Measurements from ENCODE around the gene RNF144A. TPM values are rescaled to one million over a fixed set of nuclear protein-coding genes. Genes with fewer than 3 reads are reported as not detected.
A peak's percentile ranks its signal among the peaks of the same experiment; 100 is the strongest.

Gene RNF144A
- total and polyA plus RNA-seq, 2 experiments from 2014 or later = 5.4 to 10.1 TPM

- Histone ChIP-seq H3K27ac (no peak overlapping the region), H4K20me1 (ENCODE audit: insufficient read depth, poor library complexity, severe bottlenecking) (no peaks in the 10 kb centered on the region), H3K9me3 (ENCODE audit: low read depth) (no peaks in the 10 kb centered on the region), H3K4me1 (ENCODE audit: insufficient read depth) (peaks cover 16% of the 10 kb centered on the region), H2AFZ (no peak overlapping the region), H3K4me2 (no peak overlapping the region), H3K79me2 (no peaks in the 10 kb centered on the region), H3K4me3 (no peak overlapping the region), H3K27me3 (no peaks in the 10 kb centered on the region), H3K36me3 (replicated peaks; ENCODE audit: insufficient read depth, low read depth) (no peaks in the 10 kb centered on the region), H3K9me2 (replicated peaks; ENCODE audit: insufficient read depth) (no peaks in the 10 kb centered on the region)
- DNase-seq (ENCODE audit: low spot score) = no peak
- 81% methylated on average over 24 of the region's 24 CpGs for WGBS (ENCODE audit: low lambda C conversion rate, missing lambda C conversion rate)
- TF ChIP-seq CTCF (IDR thresholded peaks at IDR 0.05; ENCODE audit: poor library complexity) = peak; percentile 15
- no peak for TF ChIP-seq EZH2phosphoT487 (IDR thresholded peaks at IDR 0.05; ENCODE audit: low read depth, severe bottlenecking, unreplicated experiment)
Measured at GRCh38 chr2:7007846-7008741, 90.9 kb downstream of the RNF144A start.

GRCh38 chr2:7009207-7009911 is 92.1 kb downstream of the RNF144A start:
- Histone ChIP-seq H3K79me2 (no peaks in the 10 kb centered on the region), H3K4me3 (no peak overlapping the region), H3K9me3 (ENCODE audit: low read depth) (no peaks in the 10 kb centered on the region), H4K20me1 (ENCODE audit: insufficient read depth, poor library complexity, severe bottlenecking) (no peaks in the 10 kb centered on the region), H3K36me3 (replicated peaks; ENCODE audit: insufficient read depth, low read depth) (no peaks in the 10 kb centered on the region), H3K9me2 (replicated peaks; ENCODE audit: insufficient read depth) (no peaks in the 10 kb centered on the region), H3K27ac (peak overlapping the region; percentile 81), H3K27me3 (no peaks in the 10 kb centered on the region), H2AFZ (no peak overlapping the region), H3K4me2 (no peak overlapping the region), H3K4me1 (ENCODE audit: insufficient read depth) (peaks cover 16% of the 10 kb centered on the region)
- no peak for DNase-seq (ENCODE audit: low spot score)
- WGBS (ENCODE audit: low lambda C conversion rate, missing lambda C conversion rate) = 92% methylated on average over 11 of the region's 11 CpGs
- no peak for TF ChIP-seq EZH2 (IDR thresholded peaks at IDR 0.05; ENCODE audit: borderline replicate concordance)
- TF ChIP-seq EZH2phosphoT487 (IDR thresholded peaks at IDR 0.05; ENCODE audit: low read depth, severe bottlenecking, unreplicated experiment) = no peak
- TF ChIP-seq CTCF (IDR thresholded peaks at IDR 0.05; ENCODE audit: poor library complexity) = no peak

GRCh38 chr2:7010391-7011054 is 93.3 kb downstream of the RNF144A start:
- no peaks in the 10 kb centered on the region for H3K9me3 ChIP-seq (ENCODE audit: low read depth)
- no peaks in the 10 kb centered on the region for H3K79me2 ChIP-seq
- H3K4me1 ChIP-seq (ENCODE audit: insufficient read depth) = peaks cover 20% of the 10 kb centered on the region
- no peaks in the 10 kb centered on the region for H3K27me3 ChIP-seq
- no peak for TF ChIP-seq EZH2 (IDR thresholded peaks at IDR 0.05; ENCODE audit: borderline replicate concordance)
- no peak overlapping the region for H3K4me3 ChIP-seq
- DNase-seq (ENCODE audit: low spot score) = peak; percentile 42
- no peak overlapping the region for H3K4me2 ChIP-seq
- H3K9me2 ChIP-seq (replicated peaks; ENCODE audit: insufficient read depth) = no peaks in the 10 kb centered on the region
- no peak overlapping the region for H2AFZ ChIP-seq
- H3K27ac ChIP-seq = peak overlapping the region; percentile 81
- no peaks in the 10 kb centered on the region for H4K20me1 ChIP-seq (ENCODE audit: insufficient read depth, poor library complexity, severe bottlenecking)
- 59% methylated on average over 10 of the region's 10 CpGs for WGBS (ENCODE audit: low lambda C conversion rate, missing lambda C conversion rate)
- no peaks in the 10 kb centered on the region for H3K36me3 ChIP-seq (replicated peaks; ENCODE audit: insufficient read depth, low read depth)
